CD4-positive, alpha-beta T cell treated with Interleukin-12 subunit alpha and Interleukin-12 subunit beta, for 1 hour (primary cell): Measurements from ENCODE around the gene RTF1.
"Not testable (repeated sequence)": the region's sequence is repeated elsewhere in the genome, so short reads cannot be mapped to it uniquely, and the experiment has no call there.

Source experiments
- DNase-seq: peaks from one replicate; pipeline ENCODE4 v3.0.0-alpha.2; 2020

Gene RTF1

GRCh38 chr15:41416742-41417417 lies at the start of gene RTF1:
Gene RTF1, plus strand, starts transcription at chr15:41417095. Its CDS starts 21 bp downstream, at chr15:41417116.
- peak; percentile 97 for DNase-seq

GRCh38 chr15:41367418-41367817 lies 49.5 kb upstream of the RTF1 start:
- no peak for DNase-seq

- no peak for DNase-seq
Measured at GRCh38 chr15:41377978-41378377, 38.9 kb upstream of the RTF1 start.

- DNase-seq: not testable (repeated sequence)
Measured at GRCh38 chr15:41383974-41384749, 32.7 kb upstream of the RTF1 start.

- DNase-seq: no peak
Measured at GRCh38 chr15:41387646-41388045, 29.2 kb upstream of the RTF1 start.

DNA sequence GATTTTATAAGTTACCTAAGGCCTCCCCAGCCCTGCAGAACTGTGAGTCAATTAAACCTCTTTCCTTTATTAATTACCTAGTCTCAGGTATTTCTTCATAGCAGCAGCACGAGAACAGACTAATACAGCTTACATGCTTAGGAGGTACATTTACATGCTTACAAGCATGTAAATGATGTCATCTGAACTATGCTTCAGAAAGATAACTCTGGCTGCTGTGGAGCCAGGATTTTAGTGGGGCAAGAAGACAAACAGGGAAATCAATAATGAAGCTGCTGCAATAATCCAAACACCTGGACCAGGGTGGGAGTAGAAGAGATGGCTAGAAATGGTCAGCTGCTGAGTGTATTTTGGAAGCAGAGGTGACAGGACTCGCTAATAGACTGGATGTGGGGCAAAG lies 24.2 kb upstream of the RTF1 start:
- DNase-seq: no peak

DNA sequence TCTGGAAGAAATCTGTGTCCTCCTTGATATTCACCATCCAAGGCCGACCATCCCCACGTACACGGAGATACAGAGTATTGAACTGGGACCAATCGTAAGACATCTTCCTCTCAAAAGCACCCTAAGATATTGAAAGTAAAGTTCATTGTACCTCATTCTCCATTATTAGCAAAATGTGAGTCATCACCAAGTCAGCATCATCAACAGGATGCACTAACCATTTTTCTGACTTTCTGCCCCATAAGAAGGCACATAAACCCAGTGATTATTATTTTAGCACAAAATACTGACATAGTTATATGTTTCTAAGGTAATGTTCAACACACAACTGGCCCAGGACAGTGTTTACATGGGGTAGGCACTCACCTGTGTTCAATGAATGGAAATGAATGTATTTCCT lies 22.0 kb upstream of the RTF1 start:
- no peak for DNase-seq

GRCh38 chr15:41396111-41396510 lies 20.8 kb upstream of the RTF1 start:
- DNase-seq: no peak

- no peak for DNase-seq
Measured at GRCh38 chr15:41401904-41402267, 15.0 kb upstream of the RTF1 start.

GRCh38 chr15:41407341-41407740 lies 9.6 kb upstream of the RTF1 start:
- no peak for DNase-seq

DNA sequence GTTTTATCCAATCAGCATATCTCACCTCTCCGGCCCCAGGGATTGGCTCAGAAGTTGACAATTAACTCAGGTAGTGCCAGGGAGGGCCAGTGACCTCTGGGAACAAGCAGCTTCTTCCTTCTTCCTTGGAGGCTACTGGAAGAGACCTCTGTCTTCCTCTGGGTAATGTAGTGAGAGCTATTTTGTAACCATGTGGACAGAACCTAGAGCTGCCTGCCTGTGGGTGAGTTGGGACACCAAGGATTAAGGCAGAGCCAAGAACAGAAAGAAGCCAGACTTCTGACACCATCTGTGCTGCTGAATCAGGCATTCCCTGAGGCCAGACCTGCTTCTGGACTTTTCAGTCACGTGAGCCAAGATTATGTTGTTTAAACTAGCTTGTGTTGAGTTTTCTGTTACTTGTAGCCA lies 8.7 kb upstream of the RTF1 start:
- DNase-seq: no peak

DNA sequence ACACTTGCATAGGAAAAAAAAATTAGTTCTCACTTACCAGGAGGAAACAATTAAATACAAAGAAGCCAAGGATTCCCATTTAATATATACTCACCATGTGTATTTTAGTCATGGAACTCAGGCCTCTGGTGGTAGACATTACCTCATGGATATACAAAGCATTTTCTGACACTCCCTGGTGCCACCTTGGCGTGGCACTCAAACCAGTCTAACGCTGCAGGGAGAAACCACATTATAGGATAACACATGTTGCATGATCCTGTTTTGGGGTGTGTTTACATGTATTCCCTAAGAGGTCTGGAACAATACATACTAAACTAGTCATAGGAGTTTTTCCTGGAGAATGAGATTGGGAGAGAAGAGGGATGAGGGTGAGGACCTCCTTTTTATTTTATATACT lies 5.9 kb upstream of the RTF1 start:
- no peak for DNase-seq

DNA sequence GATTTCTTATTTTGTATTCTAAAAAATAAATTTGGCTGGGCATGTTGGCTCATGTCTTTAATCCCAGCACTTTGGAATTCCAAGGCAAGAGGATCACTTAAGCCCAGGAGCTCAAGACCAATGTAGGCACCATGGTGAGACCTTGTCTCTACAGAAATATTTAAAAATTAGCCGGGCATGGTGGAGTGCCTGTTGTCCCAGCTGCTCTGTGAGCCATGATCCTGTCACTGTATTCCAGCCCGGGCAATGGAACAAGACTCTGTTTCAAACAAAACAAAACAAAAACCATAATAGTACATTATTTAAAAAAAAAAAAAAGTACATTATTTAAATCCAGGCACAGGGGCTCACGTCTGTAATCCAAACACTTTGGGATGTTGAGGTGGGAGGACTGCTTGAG lies 5.5 kb upstream of the RTF1 start:
- DNase-seq: no peak

GRCh38 chr15:41416128-41416741 lies 660 bp upstream of the RTF1 start:
- DNase-seq: no peak

GRCh38 chr15:41417418-41418195 lies 712 bp downstream of the RTF1 start:
- DNase-seq: no peak

DNA sequence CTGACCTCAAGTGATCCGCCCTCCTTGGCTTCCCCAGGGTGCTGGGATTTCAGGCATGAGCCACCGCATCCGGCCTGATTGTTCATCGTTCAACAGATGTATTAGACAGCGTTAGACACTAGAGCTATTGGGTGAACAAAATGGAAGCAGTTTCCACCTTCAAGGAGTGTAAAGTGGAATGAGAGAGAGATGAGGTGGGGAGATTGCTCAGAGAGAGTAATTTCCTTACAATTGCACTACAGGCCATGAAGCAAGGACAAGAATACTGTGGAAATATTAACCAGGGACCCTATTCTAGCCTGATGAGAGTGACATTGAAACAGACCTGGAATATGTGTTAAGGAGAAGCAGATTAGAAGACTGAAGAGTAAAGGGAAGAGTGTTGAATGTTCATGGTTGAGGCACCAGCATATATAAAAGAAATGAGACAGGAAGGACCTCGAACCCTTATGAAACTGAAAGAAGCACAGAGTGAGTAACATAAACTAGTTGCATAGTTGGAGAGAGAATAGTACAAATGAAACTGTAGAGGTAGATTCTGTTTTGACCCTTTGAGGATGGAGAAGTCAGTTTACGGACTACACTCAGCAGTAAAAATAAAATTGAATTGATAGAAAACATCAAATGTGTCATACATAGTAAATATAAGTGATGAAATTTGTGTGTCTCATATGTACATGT lies 7.2 kb downstream of the RTF1 start:
- no peak for DNase-seq

DNA sequence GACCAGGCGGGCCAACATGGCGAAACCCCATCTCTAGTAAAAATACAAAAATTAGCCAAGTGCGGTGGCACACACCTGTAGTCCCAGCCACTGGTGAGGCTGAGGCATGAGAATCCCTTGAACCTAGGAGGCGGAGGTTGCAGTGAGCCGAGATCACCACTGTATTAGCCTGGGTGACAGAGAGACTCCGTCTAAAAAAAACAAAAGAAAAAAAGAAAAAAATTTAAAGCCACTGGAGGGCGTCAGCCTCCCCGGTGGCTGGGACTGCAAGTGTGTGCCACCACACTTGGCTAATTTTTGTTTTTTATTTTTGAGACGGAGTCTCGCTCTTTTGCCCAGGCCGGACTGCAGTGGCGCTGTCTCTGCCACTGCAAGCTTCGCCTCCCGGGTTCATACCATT lies 7.9 kb downstream of the RTF1 start:
- no peak for DNase-seq

- DNase-seq: not testable (repeated sequence)
Measured at GRCh38 chr15:41425907-41426306, 9.0 kb downstream of the RTF1 start.

DNA sequence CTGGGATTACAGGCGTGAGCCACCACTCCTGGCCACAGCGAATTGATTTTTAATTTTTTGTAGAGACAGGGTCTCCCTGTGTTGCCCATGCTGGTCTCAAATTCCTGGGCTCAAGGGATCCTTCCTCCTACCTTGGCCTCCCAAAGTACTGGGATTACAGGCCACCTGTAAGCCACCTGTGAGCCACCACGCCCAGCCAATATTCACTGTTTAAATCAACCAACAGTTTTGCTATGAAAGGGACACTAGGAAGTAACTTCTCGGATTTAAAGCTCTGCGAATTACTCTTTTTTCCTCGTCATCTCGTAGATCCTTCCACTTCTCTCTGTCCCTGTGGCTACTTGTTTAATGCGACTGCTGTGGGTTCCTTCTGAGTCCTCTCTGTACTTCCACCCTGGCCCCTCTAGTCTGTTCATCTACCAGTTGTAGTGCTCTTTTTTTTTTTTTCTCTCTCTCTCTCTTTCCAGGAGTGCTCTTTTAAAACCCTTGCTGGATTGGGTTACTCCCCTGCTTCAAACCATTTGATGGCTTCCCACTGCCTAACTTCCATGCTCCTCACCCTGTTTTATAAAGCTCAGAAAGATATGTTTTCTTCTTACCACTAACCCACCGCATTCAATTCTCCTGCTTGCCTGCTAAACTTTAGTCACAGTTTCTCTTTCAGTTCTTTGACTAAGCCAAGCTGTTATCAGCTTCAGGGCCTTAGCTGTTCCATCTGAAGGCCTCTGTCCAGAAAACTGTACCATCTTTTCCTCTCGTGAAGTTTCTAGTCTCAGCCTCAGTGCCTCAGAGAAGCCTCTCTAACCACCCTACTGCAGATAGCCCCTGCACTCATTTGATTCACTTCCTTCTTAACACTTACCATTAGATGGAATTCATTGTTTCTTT lies 12.4 kb downstream of the RTF1 start:
- peak; percentile 8 for DNase-seq

GRCh38 chr15:41435037-41435786 lies 18.3 kb downstream of the RTF1 start:
- no peak for DNase-seq

DNA sequence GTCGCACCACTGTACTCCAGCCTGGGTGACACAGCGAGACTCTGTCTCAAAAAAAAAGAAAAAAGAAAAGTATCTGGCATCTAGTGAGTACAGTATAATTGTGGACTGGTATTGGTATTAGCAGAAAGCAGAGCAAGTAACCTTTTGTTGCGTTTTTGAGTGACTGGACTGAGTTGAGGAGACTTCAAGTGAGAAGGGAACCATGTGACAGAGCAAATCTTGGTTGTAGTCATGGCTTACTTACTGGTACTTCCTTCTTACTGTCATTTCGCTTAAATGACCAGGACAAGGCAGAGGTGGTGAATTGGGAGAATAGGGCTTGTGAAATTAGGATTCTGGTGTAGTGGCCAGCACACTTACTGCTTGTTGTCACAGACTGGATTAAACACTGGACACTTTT lies 20.6 kb downstream of the RTF1 start:
- no peak for DNase-seq
